Stomach (tissue), 9 donors: ENCODE measurements around the gene ACSBG1. TPM values are rescaled to one million over a fixed set of nuclear protein-coding genes. Genes with fewer than 3 reads are reported as not detected.
A peak's percentile ranks its signal among the peaks of the same experiment; 100 is the strongest.

Experiments
- DNase-seq, 2 donors: peaks; one replicate each; pipeline versions ENCODE4 v3.0.0 to v3.0.0-alpha.2; 2013 to 2019
- H3K27ac ChIP-seq, 5 donors: fragments of 200-600 bp in 4 of 5; sonication (generic) in 4 of 5; one replicate each; pipeline ENCODE4 v1.5.1; 2013 to 2019; ENCODE audit warnings: mild to moderate bottlenecking in 1 of 5, moderate library complexity in 1 of 5
- H3K27me3 ChIP-seq, 3 donors: fragments of 200-600 bp; sonication (generic); one replicate each; pipeline ENCODE4 v1.5.1; 2017 to 2019; ENCODE audit warnings: mixed run types in 1 of 3
- H3K36me3 ChIP-seq, 4 donors: fragments of 200-600 bp; sonication (generic); 1 replicate in 3 of 4; 2 replicates in 1 of 4; pipeline ENCODE4 v1.5.1; 2016 to 2019
- H3K4me1 ChIP-seq, 4 donors: fragments of 200-600 bp; sonication (generic); one replicate each; pipeline ENCODE4 v1.5.1; 2016 to 2019
- H3K4me3 ChIP-seq, 4 donors: fragments of 200-600 bp; sonication (generic) in 3 of 4; one replicate each; pipeline ENCODE4 v1.5.1; 2016 to 2019; ENCODE audit warnings: mild to moderate bottlenecking in 1 of 4
- H3K9me3 ChIP-seq, 4 donors: fragments of 200-600 bp; sonication (generic); one replicate each; pipeline ENCODE4 v1.5.1; 2016 to 2019
- CTCF ChIP-seq, 7 experiments: fragments of 450-650 bp in 4 of 7; fragments of 200-600 bp in 3 of 7; sonication (generic) in 3 of 7; IDR thresholded peaks; one replicate each; pipeline ENCODE4 v1.5.1; 2016 to 2019; ENCODE audit warnings: antibody characterized with exemption in 7 of 7, control low read depth in 2 of 7, mild to moderate bottlenecking in 1 of 7
- EP300 ChIP-seq: sonication (generic); formaldehyde crosslinking; IDR thresholded peaks from one replicate; pipeline ENCODE4 v1.6.1; 2017; ENCODE audit warnings: antibody characterized with exemption
- POLR2A ChIP-seq, 4 donors: fragments of 450-650 bp; IDR thresholded peaks; one replicate each; pipeline ENCODE4 v1.6.1; 2016; ENCODE audit warnings: antibody characterized with exemption in 4 of 4, control low read depth in 2 of 4, mild to moderate bottlenecking in 1 of 4, moderate library complexity in 1 of 4
- POLR2AphosphoS5 ChIP-seq, 3 donors: sonication (generic); formaldehyde crosslinking; IDR thresholded peaks; one replicate each; pipeline ENCODE4 v1.6.1; 2016; ENCODE audit warnings: antibody characterized with exemption in 3 of 3
- WGBS, 5 donors: extraction: QIAGEN DNeasy Blood & Tissue Kit in 3 of 5; methylation state at CpG; one replicate each; pipeline versions ENCODE4 v1.1.5 to v1.1.7; 2013 to 2018; 5-methylcytosine and 5-hydroxymethylcytosine counted together
- intact Hi-C: fragments of 100-400 bp; cut with DNase I; formaldehyde crosslinking; loops from one replicate; pipeline ENCODE4 v1.15.1; 2023; ENCODE audit warnings: low total_unique reads
- polyA plus RNA-seq, 3 donors: library from polyadenylated mRNA; stranded (reverse); fragments of 200-250 nt; gene quantifications; one replicate each; pipeline ENCODE4 v1.2.3, GENCODE V29; 2013
- total RNA-seq, 5 donors: library from RNA; depleted of rRNA; stranded (reverse); fragments of >200 nt; gene quantifications; one replicate each; pipeline versions ENCODE4 v1.1.0 to v1.2.3, GENCODE V29; 2014 to 2016
- donor health status: healthy with polysubstance abuse.
- donor health status: Bipolar disorder and iron deficiency.
- donor health status: healthy.

ACSBG1 gene
- total and polyA plus RNA-seq, 8 donors, result under 0.01 to 1.5 (median 0.15) TPM; not detected in 3

DNA sequence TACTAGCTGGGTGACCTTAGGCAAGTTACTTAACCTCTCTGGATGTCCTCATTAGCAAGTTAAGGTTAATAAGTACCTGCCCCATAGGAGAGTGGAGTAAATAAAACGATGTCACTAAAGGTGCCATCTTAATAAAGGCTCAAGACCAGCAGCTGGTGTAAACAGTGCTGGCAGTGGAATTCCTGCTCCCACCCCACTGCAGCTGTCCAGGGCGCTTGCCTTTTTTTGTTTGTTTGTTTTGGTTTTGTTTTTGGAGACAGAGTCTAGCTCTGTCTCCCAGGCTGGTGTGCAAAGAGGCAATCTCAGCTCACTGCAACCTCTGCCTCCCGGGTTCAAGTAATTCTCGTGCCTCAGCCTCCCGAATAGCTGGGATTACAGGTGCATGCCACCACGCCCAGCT is 56.3 kb downstream of the ACSBG1 start:
- peaks cover 0 to 3% (median 0%) of the 10 kb centered on the region in 4 donors for H3K4me1 ChIP-seq
- intact Hi-C loops, result no loop called here
- peaks cover 0 to 15% (median 0%) of the 10 kb centered on the region in 4 donors for H3K36me3 ChIP-seq
- TF ChIP-seq POLR2A (IDR thresholded peaks at IDR 0.05) (no peak), CTCF (IDR thresholded peaks at IDR 0.05) (no peak), EP300 (no peak), POLR2AphosphoS5 (IDR thresholded peaks at IDR 0.05) (no peak)
- no peak for DNase-seq
- H3K9me3 ChIP-seq, result no peaks in the 10 kb centered on the region
- no peak overlapping the region for H3K27ac ChIP-seq
- H3K4me3 ChIP-seq, result no peak overlapping the region
- 72 to 85% (median 77%) methylated on average over 6 of the region's 6 CpGs for WGBS, 5 donors
- H3K27me3 ChIP-seq, result no peaks in the 10 kb centered on the region

DNA sequence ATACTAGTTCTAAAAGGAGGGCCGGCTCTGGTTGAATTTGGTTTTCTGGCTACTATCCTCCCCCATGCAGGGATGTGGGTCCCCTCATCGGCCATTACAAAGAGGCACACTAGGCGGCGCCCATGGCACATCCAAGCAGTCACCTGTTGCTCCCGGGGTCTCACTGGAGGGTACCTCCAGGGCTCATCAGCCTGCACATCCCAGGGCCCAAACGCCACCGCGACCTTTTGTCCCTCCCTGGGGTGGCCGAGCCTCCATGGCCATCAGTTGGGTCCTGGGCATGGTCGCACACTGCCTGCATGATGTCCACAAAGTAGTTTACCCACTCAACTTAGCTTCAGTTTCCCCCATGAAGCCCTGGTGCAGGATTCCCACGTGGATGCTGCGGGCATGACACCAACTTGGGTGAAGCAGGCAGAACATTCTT is 56.9 kb downstream of the ACSBG1 start:
- TF ChIP-seq CTCF (IDR thresholded peaks at IDR 0.05) (peak in 4 of 7 experiments; percentile 29 to 48 (median 41)), POLR2AphosphoS5 (IDR thresholded peaks at IDR 0.05) (no peak)
- no peak overlapping the region for H3K27ac ChIP-seq
- H3K4me3 ChIP-seq, result no peak overlapping the region
- H3K4me1 ChIP-seq, result peaks cover 0 to 3% (median 0%) of the 10 kb centered on the region in 4 donors
- H3K27me3 ChIP-seq, result no peaks in the 10 kb centered on the region
- peaks cover 4 to 21% (median 5%) of the 10 kb centered on the region in 4 donors for H3K36me3 ChIP-seq
- H3K9me3 ChIP-seq, result no peaks in the 10 kb centered on the region
- 25 to 38% (median 28%) methylated on average over 12 of the region's 12 CpGs for WGBS, 5 donors
- peak; percentile 42 to 51 for DNase-seq
- intact Hi-C loops, result no loop called here

- intact Hi-C loops, result no loop called here
- Histone ChIP-seq H3K4me3 (no peak overlapping the region), H3K9me3 (no peaks in the 10 kb centered on the region), H3K27me3 (no peaks in the 10 kb centered on the region), H3K36me3 (peaks cover 21 to 42% (median 26%) of the 10 kb centered on the region in 4 donors), H3K4me1 (peaks cover 0 to 3% (median 0%) of the 10 kb centered on the region in 4 donors), H3K27ac (no peak overlapping the region)
- no peak for DNase-seq
- 18 to 58% (median 31%) methylated on average over 1 to 2 of the region's 2 CpGs for WGBS, 5 donors
- TF ChIP-seq CTCF (IDR thresholded peaks at IDR 0.05) (no peak), POLR2A (IDR thresholded peaks at IDR 0.05) (no peak), EP300 (no peak), POLR2AphosphoS5 (IDR thresholded peaks at IDR 0.05) (no peak)
Observed at GRCh38 chr15:78175330-78175729, 59.0 kb downstream of the ACSBG1 start.

- Histone ChIP-seq H3K4me3 (no peak overlapping the region), H3K27me3 (no peaks in the 10 kb centered on the region), H3K4me1 (peaks cover 0 to 3% (median 0%) of the 10 kb centered on the region in 4 donors), H3K9me3 (no peaks in the 10 kb centered on the region), H3K36me3 (peaks cover 27 to 51% (median 35%) of the 10 kb centered on the region in 4 donors), H3K27ac (no peak overlapping the region)
- no peak for TF ChIP-seq CTCF (IDR thresholded peaks at IDR 0.05)
- no peak for TF ChIP-seq EP300
- TF ChIP-seq POLR2A (IDR thresholded peaks at IDR 0.05), result no peak
- no peak for TF ChIP-seq POLR2AphosphoS5 (IDR thresholded peaks at IDR 0.05)
- WGBS, 5 donors, result 70 to 81% (median 78%) methylated on average over 7 to 9 of the region's 9 CpGs
- intact Hi-C loops, result no loop called here
- peak in 1 of 2 donors; percentile 17 for DNase-seq
Observed at GRCh38 chr15:78174401-78174800, 60.0 kb downstream of the ACSBG1 start.
